Nephron progenitor cell (in vitro differentiated cells): ENCODE data around the gene SH2B2.

Experiments
- DNase-seq: peaks from one replicate; pipeline ENCODE4 v3.0.0; 2021
- H3K27ac Mint-ChIP-seq: 2 replicates; pipeline ENCODE4 v1.8.0; 2021; ENCODE audit warnings: mild to moderate bottlenecking, moderate library complexity, mixed read lengths
- H3K27me3 Mint-ChIP-seq: 2 replicates; pipeline ENCODE4 v1.8.0; 2021; ENCODE audit warnings: mild to moderate bottlenecking, low read depth, mixed read lengths; ENCODE audit not compliant: poor library complexity
- H3K36me3 Mint-ChIP-seq: 2 replicates; pipeline ENCODE4 v1.8.0; 2021; ENCODE audit warnings: low read depth, mixed read lengths
- H3K4me1 Mint-ChIP-seq: 2 replicates; pipeline ENCODE4 v1.8.0; 2021; ENCODE audit warnings: mixed read lengths
- H3K4me3 Mint-ChIP-seq: 2 replicates; pipeline ENCODE4 v1.8.0; 2021; ENCODE audit warnings: mild to moderate bottlenecking, moderate library complexity, mixed read lengths
- H3K9me3 Mint-ChIP-seq: 2 replicates; pipeline ENCODE4 v1.8.0; 2021; ENCODE audit warnings: mild to moderate bottlenecking, moderate library complexity, mixed read lengths
- TF ChIP-seq, protein P1 (sequence below): fragments of 200-600 bp; sonication (generic); IDR thresholded peaks from 2 replicates; pipeline ENCODE4 v1.5.0; 2021; ENCODE audit warnings: antibody characterized with exemption

SH2B2 gene

DNA sequence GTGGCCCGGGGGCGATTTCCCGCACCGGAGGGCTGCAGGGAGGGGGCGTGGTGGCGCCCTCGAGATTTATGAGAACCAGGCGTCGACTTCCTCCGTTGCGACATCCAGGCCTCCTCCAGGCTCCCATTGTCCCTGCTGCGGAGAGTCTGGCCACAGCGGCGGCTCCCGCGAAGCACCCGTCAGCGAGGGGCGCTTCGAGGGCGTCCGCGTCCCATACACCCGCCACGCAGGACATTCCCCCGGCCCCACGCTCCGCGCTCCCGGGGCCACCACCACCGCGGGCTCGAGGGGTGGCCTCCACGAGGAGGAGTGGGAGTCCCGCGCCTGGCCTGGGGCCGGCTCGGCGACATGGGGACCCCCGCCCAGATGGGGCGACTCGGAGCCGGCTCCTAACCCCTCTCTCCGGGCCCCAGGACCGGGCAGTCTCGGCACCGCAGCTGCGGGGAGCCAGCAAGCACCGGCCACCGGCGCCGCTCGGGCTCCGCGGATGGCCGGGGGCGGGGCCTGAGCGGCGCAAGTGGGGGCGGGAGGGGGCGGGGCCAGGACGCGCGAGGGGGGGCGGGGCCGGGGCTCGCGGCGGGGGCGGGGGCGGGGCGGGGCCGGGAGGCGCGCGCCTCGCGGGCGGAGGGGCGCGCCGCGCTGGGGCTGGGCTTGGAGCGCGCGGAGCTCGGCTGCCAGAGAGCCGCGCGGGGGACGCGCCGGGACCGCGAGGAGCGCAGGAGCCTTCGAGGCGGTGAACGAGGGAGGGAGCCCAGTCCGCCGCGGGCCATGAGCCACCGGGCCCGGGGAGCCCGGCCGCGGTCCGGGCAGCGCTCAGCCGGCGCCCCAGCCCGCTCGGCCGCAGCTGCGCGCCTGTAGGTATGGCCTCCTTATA lies at the start of gene SH2B2:
Gene SH2B2, plus strand, starts transcription at position 632 of the 874 bp plus-strand sequence. CDS start 13,683 bp downstream, outside the sequence.
- H3K36me3 Mint-ChIP-seq: no peaks in the 10 kb centered on the region
- TF ChIP-seq, protein P1, sequence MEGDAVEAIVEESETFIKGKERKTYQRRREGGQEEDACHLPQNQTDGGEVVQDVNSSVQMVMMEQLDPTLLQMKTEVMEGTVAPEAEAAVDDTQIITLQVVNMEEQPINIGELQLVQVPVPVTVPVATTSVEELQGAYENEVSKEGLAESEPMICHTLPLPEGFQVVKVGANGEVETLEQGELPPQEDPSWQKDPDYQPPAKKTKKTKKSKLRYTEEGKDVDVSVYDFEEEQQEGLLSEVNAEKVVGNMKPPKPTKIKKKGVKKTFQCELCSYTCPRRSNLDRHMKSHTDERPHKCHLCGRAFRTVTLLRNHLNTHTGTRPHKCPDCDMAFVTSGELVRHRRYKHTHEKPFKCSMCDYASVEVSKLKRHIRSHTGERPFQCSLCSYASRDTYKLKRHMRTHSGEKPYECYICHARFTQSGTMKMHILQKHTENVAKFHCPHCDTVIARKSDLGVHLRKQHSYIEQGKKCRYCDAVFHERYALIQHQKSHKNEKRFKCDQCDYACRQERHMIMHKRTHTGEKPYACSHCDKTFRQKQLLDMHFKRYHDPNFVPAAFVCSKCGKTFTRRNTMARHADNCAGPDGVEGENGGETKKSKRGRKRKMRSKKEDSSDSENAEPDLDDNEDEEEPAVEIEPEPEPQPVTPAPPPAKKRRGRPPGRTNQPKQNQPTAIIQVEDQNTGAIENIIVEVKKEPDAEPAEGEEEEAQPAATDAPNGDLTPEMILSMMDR: no peak
- H3K9me3 Mint-ChIP-seq: no peaks in the 10 kb centered on the region
- DNase-seq: peak; percentile 77
- H3K27ac Mint-ChIP-seq: no peak within 1 kb of the TSS
- H3K4me1 Mint-ChIP-seq: peaks cover 40% of the 10 kb centered on the region
- peaks cover 14% of the 10 kb centered on the region for H3K27me3 Mint-ChIP-seq
- H3K4me3 Mint-ChIP-seq: peak within 1 kb of the TSS; percentile 77

- no peak overlapping the region for H3K27ac Mint-ChIP-seq
- peaks cover 13% of the 10 kb centered on the region for H3K4me1 Mint-ChIP-seq
- H3K9me3 Mint-ChIP-seq: no peaks in the 10 kb centered on the region
These were observed 47.4 kb upstream of the SH2B2 start for GRCh38 chr7:102239206-102239820.

DNA sequence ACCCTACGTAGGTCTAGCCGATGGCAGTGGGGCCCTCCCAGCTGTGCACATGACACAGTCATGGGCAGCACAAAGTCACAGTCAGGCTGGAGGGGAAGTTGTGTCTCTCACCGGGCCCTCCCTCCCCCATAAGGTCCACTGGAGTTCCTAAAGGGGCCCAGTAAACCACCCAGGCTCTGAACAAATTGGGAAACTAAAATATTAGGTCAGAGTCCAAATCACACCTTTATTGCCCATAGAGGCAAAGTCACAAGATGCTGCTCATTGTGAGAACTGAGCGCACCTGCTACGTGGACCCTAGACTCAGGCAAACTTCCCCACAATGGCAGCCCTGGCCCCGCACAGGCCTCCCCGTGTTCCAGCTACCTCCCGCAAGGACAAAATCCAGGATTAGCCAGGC lies 45.2 kb upstream of the SH2B2 start:
- Mint-ChIP-seq H3K4me3 (no peak overlapping the region), H3K36me3 (peaks cover 31% of the 10 kb centered on the region), H3K27ac (no peak overlapping the region), H3K9me3 (no peaks in the 10 kb centered on the region), H3K4me1 (peaks cover 11% of the 10 kb centered on the region), H3K27me3 (no peaks in the 10 kb centered on the region)
- no peak for DNase-seq
- TF ChIP-seq, protein P1: no peak

More at GRCh38 chr7:102239206-102239820, 47.4 kb upstream of the SH2B2 start:
- Mint-ChIP-seq H3K4me3 (no peak overlapping the region), H3K27me3 (no peaks in the 10 kb centered on the region), H3K36me3 (peaks cover 33% of the 10 kb centered on the region)
- TF ChIP-seq, protein P1: no peak
- no peak for DNase-seq

- H3K4me3 Mint-ChIP-seq: no peak overlapping the region
- H3K27ac Mint-ChIP-seq: peak overlapping the region; percentile 85
- peaks cover 34% of the 10 kb centered on the region for H3K36me3 Mint-ChIP-seq
These were observed 42.1 kb upstream of the SH2B2 start for GRCh38 chr7:102244601-102245000.

GRCh38 chr7:102248081-102248455 lies 38.6 kb upstream of the SH2B2 start:
- Mint-ChIP-seq H3K27me3 (no peaks in the 10 kb centered on the region), H3K9me3 (no peaks in the 10 kb centered on the region), H3K36me3 (peaks cover 29% of the 10 kb centered on the region), H3K4me1 (peaks cover 22% of the 10 kb centered on the region), H3K27ac (no peak overlapping the region), H3K4me3 (no peak overlapping the region)
- DNase-seq: no peak
- TF ChIP-seq, protein P1: no peak

More at GRCh38 chr7:102244601-102245000, 42.1 kb upstream of the SH2B2 start:
- DNase-seq: no peak
- Mint-ChIP-seq H3K9me3 (no peaks in the 10 kb centered on the region), H3K4me1 (no peaks in the 10 kb centered on the region), H3K27me3 (no peaks in the 10 kb centered on the region)
- TF ChIP-seq, protein P1: no peak
